SK-N-SH (cell line): ENCODE results near the gene KLHL28. TPM values are rescaled to one million over a fixed set of nuclear protein-coding genes. Genes with fewer than 3 reads are reported as not detected.

Experiments used
- CTCF ChIA-PET: fragments of 300-600, 350-600 bp; formaldehyde crosslinking; extraction: SDS; loops from one replicate; lab custom pipeline; 2021; lab: Yijun Ruan, JAX
- POLR2A ChIA-PET: fragments of 350-600 bp; sonication (Branson Sonifier 250); formaldehyde crosslinking; extraction: SDS; loops from one replicate; lab custom pipeline; 2020; ENCODE audit warnings: antibody characterized with exemption, inconsistent platforms; lab: Yijun Ruan, JAX
- DNase-seq: peaks from one replicate; pipeline ENCODE4 v3.0.0; 2012
- H2AFZ ChIP-seq: fragments of 200-600 bp; sonication (generic); 2 replicates; pipeline ENCODE4 v1.8.1; 2016; ENCODE audit warnings: antibody characterized with exemption, mild to moderate bottlenecking, low read depth
- H3F3A ChIP-seq: fragments of 200-600 bp; sonication (generic); replicated peaks from 2 replicates; pipeline ENCODE3; 2016; ENCODE audit warnings: antibody characterized with exemption, mild to moderate bottlenecking; ENCODE audit not compliant: insufficient read depth
- H3K27ac ChIP-seq, 2 experiments: fragments of 200-500 bp in 1 of 2; fragments of 200-600 bp in 1 of 2; sonication (Bioruptor generic) in 1 of 2; sonication (generic), shearing (Covaris generic) in 1 of 2; 2 replicates each; pipeline versions ENCODE4 v1.5.1 to v1.6.1; 2014 to 2016; ENCODE audit warnings: low read depth in 2 of 2, inconsistent platforms in 1 of 2, low read length in 1 of 2, mild to moderate bottlenecking in 1 of 2, mixed read lengths in 1 of 2
- H3K27me3 ChIP-seq: fragments of 200-600 bp; sonication (generic), shearing (Covaris generic); 2 replicates; pipeline ENCODE4 v1.6.1; 2016; ENCODE audit warnings: mixed run types; ENCODE audit not compliant: insufficient read depth
- H3K36me3 ChIP-seq, 2 experiments: fragments of 200-500 bp in 1 of 2; fragments of 200-600 bp in 1 of 2; sonication (Bioruptor generic) in 1 of 2; sonication (generic) in 1 of 2; replicated peaks in 1 of 2; 2 replicates each; pipeline versions ENCODE3 to v1.5.1; 2014 to 2016; ENCODE audit warnings: low read length in 1 of 2, mild to moderate bottlenecking in 1 of 2; ENCODE audit not compliant: insufficient read depth in 2 of 2, control insufficient read depth in 1 of 2
- H3K4me1 ChIP-seq, 2 experiments: fragments of 200-500 bp in 1 of 2; fragments of 200-600 bp in 1 of 2; sonication (Bioruptor generic) in 1 of 2; sonication (generic), shearing (Covaris generic) in 1 of 2; 2 replicates each; pipeline versions ENCODE4 v1.5.1 to v1.6.1; 2014 to 2016; ENCODE audit warnings: low read depth in 1 of 2, low read length in 1 of 2, mixed run types in 1 of 2; ENCODE audit not compliant: insufficient read depth in 2 of 2, control insufficient read depth in 1 of 2
- H3K4me2 ChIP-seq: fragments of 200-600 bp; sonication (generic), shearing (Covaris generic); 2 replicates; pipeline ENCODE4 v1.6.1; 2017; ENCODE audit warnings: mixed run types
- H3K4me3 ChIP-seq, 2 experiments: fragments of 200-500 bp in 1 of 2; fragments of 200-600 bp in 1 of 2; sonication (Bioruptor generic) in 1 of 2; sonication (generic), shearing (Covaris generic) in 1 of 2; 2 replicates each; pipeline versions ENCODE4 v1.5.1 to v1.8.1; 2014 to 2016; ENCODE audit warnings: low read depth in 2 of 2, inconsistent platforms in 1 of 2, low read length in 1 of 2, mild to moderate bottlenecking in 1 of 2, mixed read lengths in 1 of 2, moderate library complexity in 1 of 2
- H3K79me2 ChIP-seq: fragments of 200-600 bp; sonication (generic); 2 replicates; pipeline ENCODE4 v1.8.1; 2017; ENCODE audit warnings: mild to moderate bottlenecking; ENCODE audit not compliant: insufficient read depth
- H3K9ac ChIP-seq: fragments of 200-600 bp; sonication (generic); 2 replicates; pipeline ENCODE4 v1.6.1; 2017; ENCODE audit warnings: mixed run types
- H3K9me2 ChIP-seq: fragments of 200-600 bp; sonication (generic); 2 replicates; pipeline ENCODE4 v1.6.1; 2017; ENCODE audit warnings: mixed run types
- H3K9me3 ChIP-seq: fragments of 200-600 bp; sonication (generic); 2 replicates; pipeline ENCODE4 v1.6.1; 2017; ENCODE audit warnings: mixed run types, mild to moderate bottlenecking, moderate library complexity
- H4K20me1 ChIP-seq: fragments of 200-600 bp; sonication (generic); 2 replicates; pipeline ENCODE4 v1.6.1; 2017; ENCODE audit warnings: mild to moderate bottlenecking, mixed run types; ENCODE audit not compliant: insufficient read depth
- CTCF ChIP-seq: fragments of 200-600 bp; sonication (generic); IDR thresholded peaks from 2 replicates; pipeline ENCODE4 v1.6.1; 2017; ENCODE audit warnings: antibody characterized with exemption, mild to moderate bottlenecking, moderate library complexity
- FOXM1 ChIP-seq: IDR thresholded peaks from 2 replicates; pipeline ENCODE4 v1.4.0; 2012; ENCODE audit warnings: low read depth, mild to moderate bottlenecking
- GATA2 ChIP-seq: sonication (generic); formaldehyde crosslinking; IDR thresholded peaks from 2 replicates; pipeline ENCODE4 v1.5.0; 2020; ENCODE audit warnings: mild to moderate bottlenecking, missing genetic modification reagents
- IRF3 ChIP-seq: fragments of 150-350 bp; IDR thresholded peaks from 2 replicates; pipeline ENCODE4 v1.6.1; 2016; ENCODE audit warnings: mild to moderate bottlenecking, low read depth, low read length
- JUND ChIP-seq: IDR thresholded peaks from 2 replicates; pipeline ENCODE4 v1.4.0; 2012
- MXI1 ChIP-seq: IDR thresholded peaks from 2 replicates; pipeline ENCODE4 v1.6.1; 2012; ENCODE audit warnings: mild to moderate bottlenecking, low read depth, low read length, improper control_type of control experiment
- NRF1 ChIP-seq: IDR thresholded peaks from 2 replicates; pipeline ENCODE4 v1.6.1; 2012; ENCODE audit warnings: low read depth, mild to moderate bottlenecking, low read length
- POLR2AphosphoS5 ChIP-seq: IDR thresholded peaks from 2 replicates; pipeline ENCODE4 v1.6.1; 2012; ENCODE audit warnings: low read depth, low read length
- RAD21 ChIP-seq: IDR thresholded peaks from 2 replicates; pipeline ENCODE4 v1.6.1; 2012; ENCODE audit warnings: mild to moderate bottlenecking, low read length
- RCOR1 ChIP-seq: fragments of 150-350 bp; IDR thresholded peaks from 2 replicates; pipeline ENCODE4 v1.6.1; 2017; ENCODE audit warnings: antibody characterized with exemption, low read length
- RFX5 ChIP-seq: IDR thresholded peaks from 2 replicates; pipeline ENCODE4 v1.6.1; 2012; ENCODE audit warnings: mild to moderate bottlenecking, improper control_type of control experiment, low read length
- SMC3 ChIP-seq: IDR thresholded peaks from 2 replicates; pipeline ENCODE4 v1.6.1; 2012; ENCODE audit warnings: low read depth, low read length, improper control_type of control experiment
- TAF1 ChIP-seq: IDR thresholded peaks from 2 replicates; pipeline ENCODE4 v1.6.1; 2012; ENCODE audit warnings: low read depth, mild to moderate bottlenecking, low read length, moderate library complexity, borderline replicate concordance
- TCF12 ChIP-seq: IDR thresholded peaks from 2 replicates; pipeline ENCODE4 v1.4.0; 2012
- ZBTB33 ChIP-seq: IDR thresholded peaks from 2 replicates; pipeline ENCODE4 v1.4.0; 2012; ENCODE audit warnings: low read depth, borderline replicate concordance
- WGBS: methylation state at CpG from one replicate; pipeline ENCODE4 v1.1.6; 2017; ENCODE audit warnings: low lambda C conversion rate; 5-methylcytosine and 5-hydroxymethylcytosine counted together
- polyA plus RNA-seq, 3 experiments: library from polyadenylated mRNA; depleted of rRNA; stranded (reverse); fragments of >200 nt; gene quantifications; 2 replicates each; pipeline ENCODE4 v1.2.3, GENCODE V29; 2012

KLHL28 gene
- polyA plus RNA-seq, 1 of the 3 experiments (the other 2 are of a cell fraction), result 0.72 TPM

GRCh38 chr14:44952391-44953110 is 9.2 kb downstream of the KLHL28 start:
- Histone ChIP-seq H3K4me2 (no peak overlapping the region), H2AFZ (no peak overlapping the region), H3F3A (no peaks in the 10 kb centered on the region), H3K9ac (no peak overlapping the region), H3K36me3 (no peaks in the 10 kb centered on the region), H4K20me1 (peaks cover 4% of the 10 kb centered on the region; the same call in 1 of the 2 replicates), H3K79me2 (peaks cover 53% of the 10 kb centered on the region), H3K27ac (no peak overlapping the region), H3K9me2 (no peaks in the 10 kb centered on the region), H3K4me1 (no peaks in the 10 kb centered on the region), H3K27me3 (no peaks in the 10 kb centered on the region)
- DNase-seq, result no peak
- 91% methylated on average over 4 of the region's 4 CpGs for WGBS
- TF ChIP-seq CTCF (no peak), ZBTB33 (no peak), RCOR1 (no peak), POLR2AphosphoS5 (no peak), TAF1 (no peak), RAD21 (no peak), IRF3 (no peak), TCF12 (no peak), RFX5 (no peak), FOXM1 (no peak), JUND (no peak), GATA2 (no peak), NRF1 (no peak), SMC3 (no peak), MXI1 (no peak)
- TF ChIP-seq, all 33 proteins: peak for 0
- H3K9me3 ChIP-seq, result no peaks in the 10 kb centered on the region
- POLR2A ChIA-PET, result no interaction called here
- H3K4me3 ChIP-seq, result no peak overlapping the region
- CTCF ChIA-PET, result no interaction called here
